ENCODE measurements around the gene ACVR2A. TPM values are rescaled to one million over a fixed set of nuclear protein-coding genes. Genes with fewer than 3 reads are reported as not detected.

The ACVR2A gene
- total and polyA plus RNA-seq, 8 donors: 4.8 to 13.9 (median 7.0) TPM

GRCh38 chr2:147917161-147917560 lies 72.3 kb downstream of the ACVR2A start:
- intact Hi-C loops (cut with DNase I): loop anchor here in 2 of 3 donors (10.0 kb wide), 2 partner anchors 842 to 872 kb away; no protein-coding TSS in a partner anchor

DNA sequence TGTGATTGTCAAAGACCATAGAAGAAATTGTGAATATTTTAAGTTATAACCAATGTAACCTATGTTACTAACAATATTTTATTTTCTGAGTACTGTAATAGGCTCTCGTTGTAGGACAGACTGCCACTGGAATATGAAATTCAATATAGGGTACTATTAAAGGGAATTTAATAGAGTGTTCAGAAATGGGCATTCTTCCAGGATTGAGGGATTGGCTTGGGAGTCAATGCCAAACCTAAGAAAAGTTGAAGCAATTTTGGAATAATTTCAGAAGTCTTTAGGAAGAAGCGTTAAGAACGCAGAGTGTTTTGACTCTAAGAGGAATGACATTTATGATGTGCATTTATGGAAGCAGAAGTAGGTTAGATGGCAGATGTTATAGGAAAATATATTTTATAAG lies 79.0 kb downstream of the ACVR2A start:
- H3K27ac ChIP-seq: no peak overlapping the region
- DNase-seq: no peak
- ATAC-seq: no peak
- peaks cover 0 to 11% (median 0%) of the 10 kb centered on the region in 3 donors for H3K4me1 ChIP-seq
- TF ChIP-seq, protein P1, sequence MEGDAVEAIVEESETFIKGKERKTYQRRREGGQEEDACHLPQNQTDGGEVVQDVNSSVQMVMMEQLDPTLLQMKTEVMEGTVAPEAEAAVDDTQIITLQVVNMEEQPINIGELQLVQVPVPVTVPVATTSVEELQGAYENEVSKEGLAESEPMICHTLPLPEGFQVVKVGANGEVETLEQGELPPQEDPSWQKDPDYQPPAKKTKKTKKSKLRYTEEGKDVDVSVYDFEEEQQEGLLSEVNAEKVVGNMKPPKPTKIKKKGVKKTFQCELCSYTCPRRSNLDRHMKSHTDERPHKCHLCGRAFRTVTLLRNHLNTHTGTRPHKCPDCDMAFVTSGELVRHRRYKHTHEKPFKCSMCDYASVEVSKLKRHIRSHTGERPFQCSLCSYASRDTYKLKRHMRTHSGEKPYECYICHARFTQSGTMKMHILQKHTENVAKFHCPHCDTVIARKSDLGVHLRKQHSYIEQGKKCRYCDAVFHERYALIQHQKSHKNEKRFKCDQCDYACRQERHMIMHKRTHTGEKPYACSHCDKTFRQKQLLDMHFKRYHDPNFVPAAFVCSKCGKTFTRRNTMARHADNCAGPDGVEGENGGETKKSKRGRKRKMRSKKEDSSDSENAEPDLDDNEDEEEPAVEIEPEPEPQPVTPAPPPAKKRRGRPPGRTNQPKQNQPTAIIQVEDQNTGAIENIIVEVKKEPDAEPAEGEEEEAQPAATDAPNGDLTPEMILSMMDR (IDR thresholded peaks at IDR 0.05): no peak
- no peaks in the 10 kb centered on the region for H3K9me3 ChIP-seq
- FAIRE-seq: no peak
- intact Hi-C loops (cut with DNase I): no loop called here
- H3K4me3 ChIP-seq: no peak overlapping the region
- no peaks in the 10 kb centered on the region for H3K27me3 ChIP-seq
- WGBS, 2 donors: 86 to 88% methylated on average over 3 of the region's 3 CpGs
- no peaks in the 10 kb centered on the region for H3K36me3 ChIP-seq

More at GRCh38 chr2:147917161-147917560, 72.3 kb downstream of the ACVR2A start:
- Histone ChIP-seq H3K36me3 (no peaks in the 10 kb centered on the region), H3K27ac (no peak overlapping the region), H3K9me3 (no peaks in the 10 kb centered on the region), H3K27me3 (no peaks in the 10 kb centered on the region), H3K4me3 (no peak overlapping the region), H3K4me1 (peaks cover 0 to 10% (median 9%) of the 10 kb centered on the region in 3 donors)
- ATAC-seq (no peak), FAIRE-seq (no peak), DNase-seq (no peak)
- 62 to 72% methylated on average over 4 of the region's 4 CpGs for WGBS, 2 donors
- TF ChIP-seq, protein P1 (IDR thresholded peaks at IDR 0.05): no peak

- DNase-seq (no peak), FAIRE-seq (no peak), ATAC-seq (peak in 1 of 4 donors; percentile 11)
- TF ChIP-seq, protein P1 (IDR thresholded peaks at IDR 0.05): no peak
- H3K27me3 ChIP-seq: no peaks in the 10 kb centered on the region
- H3K36me3 ChIP-seq: no peaks in the 10 kb centered on the region
- H3K27ac ChIP-seq: no peak overlapping the region
- intact Hi-C loops (cut with DNase I): no loop called here
- H3K4me3 ChIP-seq: no peak overlapping the region
- H3K9me3 ChIP-seq: no peaks in the 10 kb centered on the region
- peaks cover 0 to 11% (median 0%) of the 10 kb centered on the region in 3 donors for H3K4me1 ChIP-seq
- WGBS, 2 donors: 92 to 93% methylated on average over 3 of the region's 3 CpGs
Observed at GRCh38 chr2:147924647-147925046, 79.8 kb downstream of the ACVR2A start.

DNA sequence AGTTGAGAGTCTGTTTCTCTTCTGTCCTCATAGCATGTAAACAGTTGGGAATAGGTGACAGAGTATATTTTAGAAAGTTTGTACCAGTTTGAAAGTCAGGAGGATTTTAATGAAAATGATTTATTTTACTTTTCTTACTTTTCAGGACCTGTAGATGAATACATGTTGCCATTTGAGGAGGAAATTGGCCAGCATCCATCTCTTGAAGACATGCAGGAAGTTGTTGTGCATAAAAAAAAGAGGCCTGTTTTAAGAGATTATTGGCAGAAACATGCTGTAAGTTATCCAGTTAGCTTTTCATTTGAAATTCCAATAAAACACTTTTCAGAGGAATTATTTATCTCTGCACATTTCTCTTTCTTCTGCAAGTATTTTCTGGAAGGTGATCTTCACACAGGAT lies 81.1 kb downstream of the ACVR2A start:
- peaks cover 0 to 11% (median 0%) of the 10 kb centered on the region in 3 donors for H3K4me1 ChIP-seq
- no peaks in the 10 kb centered on the region for H3K27me3 ChIP-seq
- ATAC-seq (peak in 3 of 4 donors; percentile 46 to 63 (median 53)), FAIRE-seq (peak; percentile 61), DNase-seq (no peak)
- intact Hi-C loops (cut with DNase I): no loop called here
- no peaks in the 10 kb centered on the region for H3K9me3 ChIP-seq
- no peak overlapping the region for H3K4me3 ChIP-seq
- TF ChIP-seq, protein P1 (IDR thresholded peaks at IDR 0.05): no peak
- H3K27ac ChIP-seq: no peak overlapping the region
- H3K36me3 ChIP-seq: no peaks in the 10 kb centered on the region

- TF ChIP-seq, protein P1 (IDR thresholded peaks at IDR 0.05): no peak
- intact Hi-C loops (cut with DNase I): no loop called here
- H3K36me3 ChIP-seq: no peaks in the 10 kb centered on the region
- ATAC-seq (no peak), FAIRE-seq (no peak), DNase-seq (no peak)
- 98 to 100% methylated on average over 4 of the region's 4 CpGs for WGBS, 2 donors
- H3K4me3 ChIP-seq: no peak overlapping the region
- peaks cover 0 to 11% (median 0%) of the 10 kb centered on the region in 3 donors for H3K4me1 ChIP-seq
- no peaks in the 10 kb centered on the region for H3K9me3 ChIP-seq
- no peak overlapping the region for H3K27ac ChIP-seq
- no peaks in the 10 kb centered on the region for H3K27me3 ChIP-seq
Observed at GRCh38 chr2:147927053-147927588, 82.3 kb downstream of the ACVR2A start.
